SK-N-SH (cell line): ENCODE measurements around the gene GDNF. TPM values are rescaled to one million over a fixed set of nuclear protein-coding genes. Genes with fewer than 3 reads are reported as not detected.

Source experiments
- CTCF ChIA-PET: fragments of 300-600, 350-600 bp; formaldehyde crosslinking; extraction: SDS; loops from one replicate; lab custom pipeline; 2021; lab: Yijun Ruan, JAX
- POLR2A ChIA-PET: fragments of 350-600 bp; sonication (Branson Sonifier 250); formaldehyde crosslinking; extraction: SDS; loops from one replicate; lab custom pipeline; 2020; ENCODE audit warnings: antibody characterized with exemption, inconsistent platforms; lab: Yijun Ruan, JAX
- DNase-seq: peaks from one replicate; pipeline ENCODE4 v3.0.0; 2012
- H2AFZ ChIP-seq: fragments of 200-600 bp; sonication (generic); 2 replicates; pipeline ENCODE4 v1.8.1; 2016; ENCODE audit warnings: antibody characterized with exemption, mild to moderate bottlenecking, low read depth
- H3F3A ChIP-seq: fragments of 200-600 bp; sonication (generic); replicated peaks from 2 replicates; pipeline ENCODE3; 2016; ENCODE audit warnings: antibody characterized with exemption, mild to moderate bottlenecking; ENCODE audit not compliant: insufficient read depth
- H3K27ac ChIP-seq, 2 experiments: fragments of 200-500 bp in 1 of 2; fragments of 200-600 bp in 1 of 2; sonication (Bioruptor generic) in 1 of 2; sonication (generic), shearing (Covaris generic) in 1 of 2; 2 replicates each; pipeline versions ENCODE4 v1.5.1 to v1.6.1; 2014 to 2016; ENCODE audit warnings: low read depth in 2 of 2, inconsistent platforms in 1 of 2, low read length in 1 of 2, mild to moderate bottlenecking in 1 of 2, mixed read lengths in 1 of 2
- H3K27me3 ChIP-seq: fragments of 200-600 bp; sonication (generic), shearing (Covaris generic); 2 replicates; pipeline ENCODE4 v1.6.1; 2016; ENCODE audit warnings: mixed run types; ENCODE audit not compliant: insufficient read depth
- H3K36me3 ChIP-seq, 2 experiments: fragments of 200-500 bp in 1 of 2; fragments of 200-600 bp in 1 of 2; sonication (Bioruptor generic) in 1 of 2; sonication (generic) in 1 of 2; replicated peaks in 1 of 2; 2 replicates each; pipeline versions ENCODE3 to v1.5.1; 2014 to 2016; ENCODE audit warnings: low read length in 1 of 2, mild to moderate bottlenecking in 1 of 2; ENCODE audit not compliant: insufficient read depth in 2 of 2, control insufficient read depth in 1 of 2
- H3K4me1 ChIP-seq, 2 experiments: fragments of 200-500 bp in 1 of 2; fragments of 200-600 bp in 1 of 2; sonication (Bioruptor generic) in 1 of 2; sonication (generic), shearing (Covaris generic) in 1 of 2; 2 replicates each; pipeline versions ENCODE4 v1.5.1 to v1.6.1; 2014 to 2016; ENCODE audit warnings: low read depth in 1 of 2, low read length in 1 of 2, mixed run types in 1 of 2; ENCODE audit not compliant: insufficient read depth in 2 of 2, control insufficient read depth in 1 of 2
- H3K4me2 ChIP-seq: fragments of 200-600 bp; sonication (generic), shearing (Covaris generic); 2 replicates; pipeline ENCODE4 v1.6.1; 2017; ENCODE audit warnings: mixed run types
- H3K4me3 ChIP-seq, 2 experiments: fragments of 200-500 bp in 1 of 2; fragments of 200-600 bp in 1 of 2; sonication (Bioruptor generic) in 1 of 2; sonication (generic), shearing (Covaris generic) in 1 of 2; 2 replicates each; pipeline versions ENCODE4 v1.5.1 to v1.8.1; 2014 to 2016; ENCODE audit warnings: low read depth in 2 of 2, inconsistent platforms in 1 of 2, low read length in 1 of 2, mild to moderate bottlenecking in 1 of 2, mixed read lengths in 1 of 2, moderate library complexity in 1 of 2
- H3K79me2 ChIP-seq: fragments of 200-600 bp; sonication (generic); 2 replicates; pipeline ENCODE4 v1.8.1; 2017; ENCODE audit warnings: mild to moderate bottlenecking; ENCODE audit not compliant: insufficient read depth
- H3K9ac ChIP-seq: fragments of 200-600 bp; sonication (generic); 2 replicates; pipeline ENCODE4 v1.6.1; 2017; ENCODE audit warnings: mixed run types
- H3K9me2 ChIP-seq: fragments of 200-600 bp; sonication (generic); 2 replicates; pipeline ENCODE4 v1.6.1; 2017; ENCODE audit warnings: mixed run types
- H3K9me3 ChIP-seq: fragments of 200-600 bp; sonication (generic); 2 replicates; pipeline ENCODE4 v1.6.1; 2017; ENCODE audit warnings: mixed run types, mild to moderate bottlenecking, moderate library complexity
- H4K20me1 ChIP-seq: fragments of 200-600 bp; sonication (generic); 2 replicates; pipeline ENCODE4 v1.6.1; 2017; ENCODE audit warnings: mild to moderate bottlenecking, mixed run types; ENCODE audit not compliant: insufficient read depth
- CHD2 ChIP-seq: fragments of 150-350 bp; IDR thresholded peaks from 2 replicates; pipeline ENCODE4 v1.6.1; 2018; ENCODE audit warnings: low read length; ENCODE audit not compliant: partially characterized antibody
- CTCF ChIP-seq: fragments of 200-600 bp; sonication (generic); IDR thresholded peaks from 2 replicates; pipeline ENCODE4 v1.6.1; 2017; ENCODE audit warnings: antibody characterized with exemption, mild to moderate bottlenecking, moderate library complexity
- ELF1 ChIP-seq: IDR thresholded peaks from 2 replicates; pipeline ENCODE4 v1.4.0; 2012
- EP300 ChIP-seq, 2 experiments: IDR thresholded peaks; 2 replicates each; pipeline versions ENCODE4 v1.4.0 to v1.6.1; 2012; ENCODE audit warnings: borderline replicate concordance in 1 of 2, low read depth in 1 of 2, low read length in 1 of 2
- FOXJ3 ChIP-seq: sonication (generic); formaldehyde crosslinking; IDR thresholded peaks from 2 replicates; pipeline ENCODE4 v1.5.1; 2020; ENCODE audit warnings: mild to moderate bottlenecking, missing genetic modification reagents
- FOXM1 ChIP-seq: IDR thresholded peaks from 2 replicates; pipeline ENCODE4 v1.4.0; 2012; ENCODE audit warnings: low read depth, mild to moderate bottlenecking
- GATA2 ChIP-seq: sonication (generic); formaldehyde crosslinking; IDR thresholded peaks from 2 replicates; pipeline ENCODE4 v1.5.0; 2020; ENCODE audit warnings: mild to moderate bottlenecking, missing genetic modification reagents
- IRF3 ChIP-seq: fragments of 150-350 bp; IDR thresholded peaks from 2 replicates; pipeline ENCODE4 v1.6.1; 2016; ENCODE audit warnings: mild to moderate bottlenecking, low read depth, low read length
- MAX ChIP-seq: IDR thresholded peaks from 2 replicates; pipeline ENCODE4 v1.4.0; 2012; ENCODE audit warnings: low read depth
- MEF2A ChIP-seq: IDR thresholded peaks from 2 replicates; pipeline ENCODE4 v1.4.0; 2012; ENCODE audit warnings: low read depth, borderline replicate concordance
- REST ChIP-seq: IDR thresholded peaks from 2 replicates; pipeline ENCODE4 v1.6.1; 2012; ENCODE audit warnings: mild to moderate bottlenecking, low read depth, low read length, moderate library complexity
- RXRA ChIP-seq: IDR thresholded peaks from 2 replicates; pipeline ENCODE4 v1.4.0; 2012; ENCODE audit warnings: low read depth, mild to moderate bottlenecking, borderline replicate concordance
- TEAD4 ChIP-seq: IDR thresholded peaks from 2 replicates; pipeline ENCODE4 v1.4.0; 2012; ENCODE audit warnings: mild to moderate bottlenecking, borderline replicate concordance; ENCODE audit not compliant: insufficient read depth
- USF1 ChIP-seq: IDR thresholded peaks from 2 replicates; pipeline ENCODE4 v1.4.0; 2012; ENCODE audit warnings: low read depth, borderline replicate concordance
- USF2 ChIP-seq: fragments of 150-350 bp; IDR thresholded peaks from 2 replicates; pipeline ENCODE4 v1.6.1; 2017; ENCODE audit warnings: antibody characterized with exemption, low read length, low read depth, borderline replicate concordance
- WGBS: methylation state at CpG from one replicate; pipeline ENCODE4 v1.1.6; 2017; ENCODE audit warnings: low lambda C conversion rate; 5-methylcytosine and 5-hydroxymethylcytosine counted together
- polyA plus RNA-seq, 3 experiments: library from polyadenylated mRNA; depleted of rRNA; stranded (reverse); fragments of >200 nt; gene quantifications; 2 replicates each; pipeline ENCODE4 v1.2.3, GENCODE V29; 2012

Gene GDNF
- polyA plus RNA-seq, 1 of the 3 experiments (the other 2 are of a cell fraction), result 9.0 TPM

GRCh38 chr5:37772255-37772654 is 67.6 kb downstream of the GDNF start:
- Histone ChIP-seq H4K20me1 (no peaks in the 10 kb centered on the region), H2AFZ (peak overlapping the region; percentile 11), H3K4me2 (peak overlapping the region; percentile 50), H3K27me3 (no peaks in the 10 kb centered on the region), H3F3A (peaks cover 21% of the 10 kb centered on the region), H3K4me3 (no peak overlapping the region), H3K36me3 (no peaks in the 10 kb centered on the region), H3K27ac (peak overlapping the region in 1 of 2 experiments; percentile 93; a peak in 3 of 4 replicates), H3K9ac (peak overlapping the region; percentile 58; the same call in 1 of the 2 replicates), H3K4me1 (peaks cover 0 to 34% of the 10 kb centered on the region in 2 experiments; a peak in 3 of 4 replicates), H3K9me2 (no peaks in the 10 kb centered on the region), H3K79me2 (no peaks in the 10 kb centered on the region), H3K9me3 (peaks cover 5% of the 10 kb centered on the region; the same call in 1 of the 2 replicates)
- TF ChIP-seq TEAD4, result no peak
- TF ChIP-seq USF2, result no peak
- no peak for TF ChIP-seq MAX
- TF ChIP-seq FOXJ3, result no peak
- TF ChIP-seq CHD2, result no peak
- TF ChIP-seq CTCF, result no peak
- TF ChIP-seq RXRA, result no peak
- WGBS, result 42% methylated on average over 2 of the region's 2 CpGs
- no peak for DNase-seq
- CTCF ChIA-PET, result no interaction called here
- POLR2A ChIA-PET, result no interaction called here

GRCh38 chr5:37771731-37772130 is 68.1 kb downstream of the GDNF start:
- Histone ChIP-seq H3K79me2 (no peaks in the 10 kb centered on the region), H4K20me1 (no peaks in the 10 kb centered on the region), H3K9me3 (peaks cover 5% of the 10 kb centered on the region; the same call in 1 of the 2 replicates), H3K4me1 (peaks cover 0 to 31% of the 10 kb centered on the region in 2 experiments; a peak in 3 of 4 replicates), H3K4me2 (peak overlapping the region; percentile 66), H3K27me3 (no peaks in the 10 kb centered on the region), H3K9ac (peak overlapping the region; percentile 61; the same call in 1 of the 2 replicates), H2AFZ (peak overlapping the region; percentile 11; the same call in 1 of the 2 replicates), H3K4me3 (peak overlapping the region in 1 of 2 experiments; percentile 4; a peak in 1 of 4 replicates), H3K27ac (peak overlapping the region; percentile 16 to 93; a peak in 3 of 4 replicates), H3K9me2 (no peaks in the 10 kb centered on the region), H3K36me3 (no peaks in the 10 kb centered on the region), H3F3A (peaks cover 21% of the 10 kb centered on the region)
- 6% methylated on average over 2 of the region's 2 CpGs for WGBS
- DNase-seq, result no peak
- ChIA-PET POLR2A (no interaction called here), CTCF (no interaction called here)
- TF ChIP-seq CTCF (no peak), USF1 (no peak), REST (peak; percentile 43; the same call in 1 of the 2 replicates), EP300 (IDR thresholded peaks at IDR 0.05; ENCODE audit: borderline replicate concordance in 1 of 2, low read depth in 1 of 2, low read length in 1 of 2) (peak in 1 of 2 experiments; percentile 99; a peak in 2 of 4 replicates), MEF2A (peak; percentile 80), GATA2 (CRISPR knock-in tag) (no peak), IRF3 (no peak), ELF1 (no peak), FOXM1 (peak; percentile 82; the same call in 1 of the 2 replicates)
